ENCODE measurements around the gene SHC2.

DNA sequence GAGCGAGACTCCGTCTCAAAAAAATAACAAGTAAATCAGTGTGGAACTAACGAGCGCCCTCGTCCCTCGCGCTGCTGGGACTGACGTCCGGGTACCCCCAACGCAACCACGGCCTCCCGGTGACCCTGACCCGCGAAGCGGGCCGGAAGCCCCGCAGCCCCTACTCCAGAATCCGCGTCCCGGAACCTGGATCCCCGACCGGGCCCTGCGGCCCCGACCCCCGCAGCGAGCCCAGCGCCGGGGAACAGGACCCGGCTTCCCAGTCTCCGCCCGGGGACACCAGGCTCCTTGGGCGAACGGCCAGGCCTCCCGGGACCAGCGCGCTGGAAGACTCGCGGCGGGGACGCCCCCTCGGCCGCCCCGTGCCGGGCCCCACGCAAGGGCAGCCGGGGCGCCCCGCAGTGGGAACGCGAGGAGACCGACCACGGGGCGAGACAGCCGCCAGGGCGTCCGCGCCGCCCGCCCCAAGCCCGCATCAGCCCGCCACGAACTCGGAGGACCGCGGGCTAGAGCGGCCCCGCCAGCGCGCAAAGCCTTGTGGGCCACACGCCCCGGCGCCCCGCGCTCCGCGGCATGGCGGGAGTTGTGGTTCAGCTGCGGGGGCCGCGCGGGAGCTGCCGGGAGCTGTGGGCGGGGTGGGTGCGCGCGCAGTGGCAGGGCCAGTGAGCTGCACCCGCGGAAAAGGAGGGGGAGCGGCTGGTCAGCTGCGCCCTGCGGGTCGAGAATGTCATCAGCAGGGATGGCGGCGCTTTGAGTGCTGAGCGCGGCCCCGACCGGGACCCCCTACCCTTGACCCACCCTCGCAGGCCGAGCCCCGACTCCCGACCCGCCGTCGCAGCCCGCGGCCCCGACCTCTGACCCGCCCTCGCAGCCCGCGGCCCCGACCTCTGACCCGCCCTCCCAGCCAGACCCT lies 27.9 kb upstream of the SHC2 start:
- TF ChIP-seq, protein P1, sequence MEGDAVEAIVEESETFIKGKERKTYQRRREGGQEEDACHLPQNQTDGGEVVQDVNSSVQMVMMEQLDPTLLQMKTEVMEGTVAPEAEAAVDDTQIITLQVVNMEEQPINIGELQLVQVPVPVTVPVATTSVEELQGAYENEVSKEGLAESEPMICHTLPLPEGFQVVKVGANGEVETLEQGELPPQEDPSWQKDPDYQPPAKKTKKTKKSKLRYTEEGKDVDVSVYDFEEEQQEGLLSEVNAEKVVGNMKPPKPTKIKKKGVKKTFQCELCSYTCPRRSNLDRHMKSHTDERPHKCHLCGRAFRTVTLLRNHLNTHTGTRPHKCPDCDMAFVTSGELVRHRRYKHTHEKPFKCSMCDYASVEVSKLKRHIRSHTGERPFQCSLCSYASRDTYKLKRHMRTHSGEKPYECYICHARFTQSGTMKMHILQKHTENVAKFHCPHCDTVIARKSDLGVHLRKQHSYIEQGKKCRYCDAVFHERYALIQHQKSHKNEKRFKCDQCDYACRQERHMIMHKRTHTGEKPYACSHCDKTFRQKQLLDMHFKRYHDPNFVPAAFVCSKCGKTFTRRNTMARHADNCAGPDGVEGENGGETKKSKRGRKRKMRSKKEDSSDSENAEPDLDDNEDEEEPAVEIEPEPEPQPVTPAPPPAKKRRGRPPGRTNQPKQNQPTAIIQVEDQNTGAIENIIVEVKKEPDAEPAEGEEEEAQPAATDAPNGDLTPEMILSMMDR (IDR thresholded peaks at IDR 0.05; ENCODE audit: poor library complexity) = no peak
- no peak for TF ChIP-seq EZH2 (IDR thresholded peaks at IDR 0.05; ENCODE audit: borderline replicate concordance)
- no peak for TF ChIP-seq EZH2phosphoT487 (IDR thresholded peaks at IDR 0.05; ENCODE audit: low read depth, severe bottlenecking, unreplicated experiment)

Data from hepatocyte (in vitro differentiated cells).